HG03135 (cell line): Measurements from ENCODE around the gene NAA20.

Source experiments
- ATAC-seq: cut with Tn5 transposase; IDR thresholded peaks from one replicate; pipeline ENCODE4 v1.9.1; 2021; ENCODE audit warnings: mild to moderate bottlenecking, moderate library complexity; ENCODE audit not compliant: unreplicated experiment

NAA20 gene

GRCh38 chr20:20018366-20018765 lies 1.2 kb downstream of the NAA20 start:
- no peak for ATAC-seq

- no peak for ATAC-seq
These were observed 2.0 kb downstream of the NAA20 start for GRCh38 chr20:20019123-20019522.

- ATAC-seq = no peak
These were observed 3.7 kb downstream of the NAA20 start for GRCh38 chr20:20020908-20021307.

- ATAC-seq = no peak
These were observed 4.7 kb downstream of the NAA20 start for GRCh38 chr20:20021835-20022234.

GRCh38 chr20:20022498-20022897 lies 5.3 kb downstream of the NAA20 start:
- peak; percentile 61 for ATAC-seq

- no peak for ATAC-seq
These were observed 6.2 kb downstream of the NAA20 start for GRCh38 chr20:20023395-20023794.

GRCh38 chr20:20024942-20025341 lies 7.8 kb downstream of the NAA20 start:
- no peak for ATAC-seq

- no peak for ATAC-seq
These were observed 10.1 kb downstream of the NAA20 start for GRCh38 chr20:20027284-20027683.

- no peak for ATAC-seq
These were observed 14.6 kb downstream of the NAA20 start for GRCh38 chr20:20031790-20032189.

GRCh38 chr20:20034486-20034885 lies 17.3 kb downstream of the NAA20 start:
- no peak for ATAC-seq

- no peak for ATAC-seq
These were observed 19.6 kb downstream of the NAA20 start for GRCh38 chr20:20036756-20037155.

GRCh38 chr20:20037960-20038359 lies 20.8 kb downstream of the NAA20 start:
- no peak for ATAC-seq

- no peak for ATAC-seq
These were observed 21.4 kb downstream of the NAA20 start for GRCh38 chr20:20038586-20038985.

- ATAC-seq = no peak
These were observed 22.7 kb downstream of the NAA20 start for GRCh38 chr20:20039752-20040387.

GRCh38 chr20:20051767-20052073 lies 34.6 kb downstream of the NAA20 start:
- no peak for ATAC-seq

GRCh38 chr20:20052074-20052970 lies 35.2 kb downstream of the NAA20 start, which contains the start of the genes CFAP61 and CRNKL1:
Gene CFAP61, plus strand, starts transcription at chr20:20052532. Its CDS starts 4,122 bp downstream, at chr20:20056654.
Gene CRNKL1, minus strand, starts transcription at chr20:20052466. Its CDS starts 124 bp downstream, at chr20:20052342.
- peak; percentile 92 for ATAC-seq

GRCh38 chr20:20060234-20060998 lies 43.3 kb downstream of the NAA20 start:
- no peak for ATAC-seq

- ATAC-seq = no peak
These were observed 47.0 kb downstream of the NAA20 start for GRCh38 chr20:20063941-20064702.

GRCh38 chr20:20065361-20065760 lies 48.2 kb downstream of the NAA20 start:
- no peak for ATAC-seq

GRCh38 chr20:20070871-20071726 lies 53.9 kb downstream of the NAA20 start:
- no peak for ATAC-seq
